Smooth muscle cell (in vitro differentiated cells): ENCODE measurements around the gene RAMP1. TPM values are rescaled to one million over a fixed set of nuclear protein-coding genes. Genes with fewer than 3 reads are reported as not detected.

ENCODE experiments used
- DNase-seq: peaks from one replicate; lab custom pipeline; 2025; ENCODE audit not compliant: unreplicated experiment; lab: John Stamatoyannopoulos, UW
- H2AFZ ChIP-seq: fragments of 200-600 bp; sonication (generic); 2 replicates; pipeline ENCODE4 v1.6.0; 2016; ENCODE audit warnings: antibody characterized with exemption, low read depth, mild to moderate bottlenecking
- H3F3A ChIP-seq: fragments of 200-600 bp; sonication (generic); 2 replicates; pipeline ENCODE4 v1.6.0; 2017; ENCODE audit warnings: antibody characterized with exemption, low read depth
- H3K27ac ChIP-seq: fragments of 200-600 bp; sonication (generic); 2 replicates; pipeline ENCODE4 v1.5.1; 2016; ENCODE audit warnings: low read depth, mild to moderate bottlenecking
- H3K27me3 ChIP-seq: fragments of 200-600 bp; sonication (generic); 2 replicates; pipeline ENCODE4 v1.6.1; 2016; ENCODE audit warnings: low read depth, mild to moderate bottlenecking
- H3K36me3 ChIP-seq: fragments of 200-600 bp; sonication (generic); 2 replicates; pipeline ENCODE4 v1.5.1; 2016; ENCODE audit warnings: low read depth
- H3K4me1 ChIP-seq: fragments of 200-600 bp; sonication (generic); 2 replicates; pipeline ENCODE4 v1.5.1; 2016; ENCODE audit warnings: low read depth
- H3K4me2 ChIP-seq: fragments of 200-600 bp; sonication (generic); 2 replicates; pipeline ENCODE4 v1.6.0; 2016; ENCODE audit warnings: mild to moderate bottlenecking
- H3K4me3 ChIP-seq: fragments of 200-600 bp; sonication (generic); 2 replicates; pipeline ENCODE4 v1.5.1; 2016; ENCODE audit warnings: mild to moderate bottlenecking
- H3K79me2 ChIP-seq: fragments of 200-600 bp; sonication (generic); 2 replicates; pipeline ENCODE4 v1.6.0; 2016; ENCODE audit warnings: low read depth, mild to moderate bottlenecking
- H3K9ac ChIP-seq: fragments of 200-600 bp; sonication (generic); 2 replicates; pipeline ENCODE4 v1.6.0; 2016; ENCODE audit warnings: low read depth
- H3K9me3 ChIP-seq: fragments of 200-600 bp; sonication (generic); replicated peaks from 2 replicates; pipeline ENCODE4 v1.5.1; 2016; ENCODE audit warnings: low read depth
- H4K20me1 ChIP-seq: fragments of 200-600 bp; sonication (generic); 2 replicates; pipeline ENCODE4 v1.6.0; 2016; ENCODE audit warnings: low read depth
- WGBS: methylation state at CpG from one replicate; pipeline ENCODE4 v1.1.7; 2016; ENCODE audit warnings: low lambda C conversion rate; 5-methylcytosine and 5-hydroxymethylcytosine counted together
- polyA plus RNA-seq: library from polyadenylated mRNA; unstranded; fragments of >200 nt; fragmentation: Nextera tagmentation; extraction: Ambion mirVana; gene quantifications from 2 replicates; pipeline ENCODE4 v1.2.1, GENCODE V29; 2016
- total RNA-seq: library from RNA; depleted of rRNA; stranded (reverse); fragments of >200 nt; gene quantifications from 2 replicates; pipeline ENCODE4 v1.2.3, GENCODE V29; 2014
- TF ChIP-seq, protein P1 (sequence below): fragments of 200-600 bp; sonication (generic); IDR thresholded peaks from 2 replicates; pipeline ENCODE4 v1.5.1; 2017; ENCODE audit warnings: borderline replicate concordance, mild to moderate bottlenecking, antibody characterized with exemption; ENCODE audit not compliant: insufficient read depth, poor library complexity, severe bottlenecking

The RAMP1 gene
- total and polyA plus RNA-seq, 2 experiments from 2014 or later: 24.0 to 70.8 TPM

- no peak overlapping the region for H3K4me2 ChIP-seq
- H3K27ac ChIP-seq: no peak overlapping the region
- no peak overlapping the region for H3K4me3 ChIP-seq
- no peaks in the 10 kb centered on the region for H3K9me3 ChIP-seq
- no peaks in the 10 kb centered on the region for H3K27me3 ChIP-seq
- 54% methylated on average over 2 of the region's 2 CpGs for WGBS
- H3K36me3 ChIP-seq: no peaks in the 10 kb centered on the region
- H3K4me1 ChIP-seq: no peaks in the 10 kb centered on the region
- DNase-seq: no peak
- no peaks in the 10 kb centered on the region for H3K79me2 ChIP-seq
- no peak overlapping the region for H3K9ac ChIP-seq
- H3F3A ChIP-seq: no peaks in the 10 kb centered on the region
- H4K20me1 ChIP-seq: no peaks in the 10 kb centered on the region
- TF ChIP-seq, protein P1, sequence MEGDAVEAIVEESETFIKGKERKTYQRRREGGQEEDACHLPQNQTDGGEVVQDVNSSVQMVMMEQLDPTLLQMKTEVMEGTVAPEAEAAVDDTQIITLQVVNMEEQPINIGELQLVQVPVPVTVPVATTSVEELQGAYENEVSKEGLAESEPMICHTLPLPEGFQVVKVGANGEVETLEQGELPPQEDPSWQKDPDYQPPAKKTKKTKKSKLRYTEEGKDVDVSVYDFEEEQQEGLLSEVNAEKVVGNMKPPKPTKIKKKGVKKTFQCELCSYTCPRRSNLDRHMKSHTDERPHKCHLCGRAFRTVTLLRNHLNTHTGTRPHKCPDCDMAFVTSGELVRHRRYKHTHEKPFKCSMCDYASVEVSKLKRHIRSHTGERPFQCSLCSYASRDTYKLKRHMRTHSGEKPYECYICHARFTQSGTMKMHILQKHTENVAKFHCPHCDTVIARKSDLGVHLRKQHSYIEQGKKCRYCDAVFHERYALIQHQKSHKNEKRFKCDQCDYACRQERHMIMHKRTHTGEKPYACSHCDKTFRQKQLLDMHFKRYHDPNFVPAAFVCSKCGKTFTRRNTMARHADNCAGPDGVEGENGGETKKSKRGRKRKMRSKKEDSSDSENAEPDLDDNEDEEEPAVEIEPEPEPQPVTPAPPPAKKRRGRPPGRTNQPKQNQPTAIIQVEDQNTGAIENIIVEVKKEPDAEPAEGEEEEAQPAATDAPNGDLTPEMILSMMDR: no peak
- H2AFZ ChIP-seq: no peak overlapping the region
Measured at GRCh38 chr2:237888389-237888788, 29.0 kb downstream of the RAMP1 start.

DNA sequence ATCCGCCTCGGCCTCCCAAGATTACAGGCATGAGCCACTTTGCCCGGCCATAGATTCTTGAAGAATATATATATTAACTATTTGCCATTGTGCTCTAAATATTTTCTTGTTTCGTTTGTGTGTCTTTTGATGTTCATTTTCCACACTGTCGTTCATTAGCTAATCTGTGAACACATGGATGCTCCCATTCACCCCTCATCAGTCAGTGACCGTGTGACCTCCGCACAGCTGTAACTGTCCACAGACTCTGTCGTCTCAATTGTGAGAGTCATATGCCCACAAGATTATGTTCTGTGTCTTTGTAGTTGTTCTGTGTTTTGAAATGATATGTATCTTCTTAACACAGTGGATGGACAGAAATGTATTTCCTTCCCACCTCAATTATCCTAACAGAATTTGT lies 29.6 kb downstream of the RAMP1 start:
- Histone ChIP-seq H3K4me3 (no peak overlapping the region), H3K79me2 (no peaks in the 10 kb centered on the region), H3K9me3 (no peaks in the 10 kb centered on the region), H3K4me1 (no peaks in the 10 kb centered on the region), H3K4me2 (no peak overlapping the region), H3K27me3 (no peaks in the 10 kb centered on the region), H2AFZ (no peak overlapping the region), H3K27ac (no peak overlapping the region), H3F3A (no peaks in the 10 kb centered on the region), H4K20me1 (no peaks in the 10 kb centered on the region), H3K36me3 (no peaks in the 10 kb centered on the region), H3K9ac (no peak overlapping the region)
- DNase-seq: no peak
- TF ChIP-seq, protein P1: no peak
- 85% methylated on average over 8 of the region's 8 CpGs for WGBS

GRCh38 chr2:237889811-237890210 lies 30.4 kb downstream of the RAMP1 start:
- DNase-seq: no peak

DNA sequence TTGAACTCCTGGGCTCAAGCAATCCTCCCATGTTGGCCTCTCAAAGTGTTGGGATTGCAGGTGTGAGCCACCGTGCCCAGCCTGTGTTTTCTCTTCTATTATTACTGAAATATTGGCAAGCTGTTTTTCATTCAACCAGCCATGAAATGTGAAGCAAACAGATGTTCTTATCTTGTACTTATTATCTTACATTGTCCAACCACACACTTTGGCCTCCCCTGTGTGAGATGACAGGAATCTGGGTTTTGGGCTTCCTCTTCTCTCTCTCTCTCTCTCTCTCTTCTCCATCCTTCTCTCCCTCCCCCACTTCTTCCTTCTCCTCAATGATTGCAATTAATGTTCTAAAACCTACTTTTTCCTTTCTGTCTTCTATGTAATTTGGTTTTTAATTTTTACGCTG lies 33.1 kb downstream of the RAMP1 start:
- no peaks in the 10 kb centered on the region for H3K9me3 ChIP-seq
- H4K20me1 ChIP-seq: no peaks in the 10 kb centered on the region
- H3K4me1 ChIP-seq: no peaks in the 10 kb centered on the region
- TF ChIP-seq, protein P1: no peak
- WGBS: 93% methylated on average over 2 of the region's 2 CpGs
- no peaks in the 10 kb centered on the region for H3K27me3 ChIP-seq
- H3K27ac ChIP-seq: no peak overlapping the region
- H3F3A ChIP-seq: no peaks in the 10 kb centered on the region
- H3K79me2 ChIP-seq: no peaks in the 10 kb centered on the region
- DNase-seq: no peak
- H3K36me3 ChIP-seq: no peaks in the 10 kb centered on the region
- no peak overlapping the region for H3K4me2 ChIP-seq
- H2AFZ ChIP-seq: no peak overlapping the region
- no peak overlapping the region for H3K4me3 ChIP-seq
- no peak overlapping the region for H3K9ac ChIP-seq

More at GRCh38 chr2:237889811-237890210, 30.4 kb downstream of the RAMP1 start:
- Histone ChIP-seq H3K27ac (no peak overlapping the region), H3K9me3 (no peaks in the 10 kb centered on the region), H3K79me2 (no peaks in the 10 kb centered on the region), H3K4me1 (no peaks in the 10 kb centered on the region), H3F3A (no peaks in the 10 kb centered on the region), H3K9ac (no peak overlapping the region), H3K27me3 (no peaks in the 10 kb centered on the region), H3K4me3 (no peak overlapping the region), H3K36me3 (no peaks in the 10 kb centered on the region), H3K4me2 (no peak overlapping the region), H4K20me1 (no peaks in the 10 kb centered on the region), H2AFZ (no peak overlapping the region)
- WGBS: 97% methylated on average over 10 of the region's 10 CpGs
- TF ChIP-seq, protein P1: no peak
